Cardiac muscle cell (in vitro differentiated cells and primary cell): Measurements from ENCODE around the gene MYOF. TPM values are rescaled to one million over a fixed set of nuclear protein-coding genes. Genes with fewer than 3 reads are reported as not detected.

ENCODE experiments used
- DNase-seq, 2 donors: peaks; one replicate each; pipeline versions ENCODE4 v3.0.0 to v3.0.0-alpha.2; 2010 to 2017; ENCODE audit warnings: low read depth in 1 of 2, low spot score in 1 of 2
- H3K27ac ChIP-seq: fragments of 200-600 bp; sonication (generic); 2 replicates; pipeline ENCODE4 v1.5.1; 2016
- H3K27me3 ChIP-seq: fragments of 200-600 bp; sonication (generic); 2 replicates; pipeline ENCODE4 v1.6.0; 2016; ENCODE audit warnings: control low read depth
- H3K36me3 ChIP-seq: fragments of 200-600 bp; sonication (generic); 2 replicates; pipeline ENCODE4 v1.5.1; 2016; ENCODE audit warnings: control low read depth
- H3K4me1 ChIP-seq: fragments of 200-600 bp; sonication (generic); 2 replicates; pipeline ENCODE4 v1.8.1; 2017; ENCODE audit warnings: low read depth, mild to moderate bottlenecking, mixed run types
- H3K4me3 ChIP-seq: fragments of 200-600 bp; sonication (generic); 2 replicates; pipeline ENCODE4 v1.5.1; 2016; ENCODE audit warnings: mild to moderate bottlenecking
- H3K9me3 ChIP-seq: fragments of 200-600 bp; sonication (generic); 2 replicates; pipeline ENCODE4 v1.5.1; 2017; ENCODE audit warnings: low read depth, mild to moderate bottlenecking, control low read depth
- CTCF ChIP-seq: IDR thresholded peaks from 2 replicates; pipeline ENCODE4 v1.5.1; 2012; ENCODE audit warnings: low read depth, mild to moderate bottlenecking, low read length
- polyA plus RNA-seq: library from polyadenylated mRNA; unstranded; fragments of >200 nt; fragmentation: Nextera tagmentation; extraction: Ambion mirVana; gene quantifications from 2 replicates; pipeline ENCODE4 v1.2.1, GENCODE V29; 2016
- total RNA-seq: library from RNA; depleted of rRNA; stranded (reverse); fragments of >200 nt; gene quantifications from 2 replicates; pipeline ENCODE4 v1.2.3, GENCODE V29; 2016

Gene MYOF
- total RNA-seq, result 18.1 and 22.4 TPM in 2 replicates
- polyA plus RNA-seq, result 9.6 and 13.4 TPM in 2 replicates

- Histone ChIP-seq H3K36me3 (no peaks in the 10 kb centered on the region), H3K27me3 (no peaks in the 10 kb centered on the region), H3K4me1 (peaks cover 3% of the 10 kb centered on the region), H3K27ac (peak within 1 kb of the TSS; percentile 80), H3K9me3 (no peaks in the 10 kb centered on the region), H3K4me3 (peak within 1 kb of the TSS; percentile 78)
- DNase-seq, result peak; percentile 77 to 90
- peak; percentile 49 for TF ChIP-seq CTCF
These were observed at the start of gene MYOF for GRCh38 chr10:93482145-93482834. Gene MYOF (minus strand): TSS chr10:93482334. CDS start chr10:93482194, 140 bp downstream.

DNA sequence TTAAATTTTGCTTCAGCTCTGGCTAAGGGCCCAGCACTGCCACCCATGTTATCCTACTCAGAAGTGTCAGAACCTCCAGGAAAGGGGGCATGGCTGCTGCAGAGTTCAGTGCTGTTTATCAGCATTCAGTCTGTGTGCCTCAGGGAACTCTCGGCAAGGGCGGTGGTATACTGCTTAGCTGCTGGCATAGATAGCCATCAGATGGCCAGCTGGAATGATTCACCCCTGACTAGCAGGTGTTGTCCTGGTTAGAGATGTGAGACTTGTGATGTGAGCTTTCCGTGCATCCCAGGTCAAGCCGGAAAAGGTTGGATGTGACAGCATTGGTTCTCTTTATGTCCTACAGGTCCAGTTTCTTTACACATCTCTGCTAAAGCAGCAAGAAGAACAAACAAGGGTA, 36.4 kb upstream of the MYOF start:
- H3K27ac ChIP-seq, result no peak overlapping the region
- H3K36me3 ChIP-seq, result peaks cover 6% of the 10 kb centered on the region
- no peaks in the 10 kb centered on the region for H3K27me3 ChIP-seq
- no peak for DNase-seq
- TF ChIP-seq CTCF, result no peak
- no peaks in the 10 kb centered on the region for H3K9me3 ChIP-seq
- no peaks in the 10 kb centered on the region for H3K4me1 ChIP-seq
- no peak overlapping the region for H3K4me3 ChIP-seq

DNA sequence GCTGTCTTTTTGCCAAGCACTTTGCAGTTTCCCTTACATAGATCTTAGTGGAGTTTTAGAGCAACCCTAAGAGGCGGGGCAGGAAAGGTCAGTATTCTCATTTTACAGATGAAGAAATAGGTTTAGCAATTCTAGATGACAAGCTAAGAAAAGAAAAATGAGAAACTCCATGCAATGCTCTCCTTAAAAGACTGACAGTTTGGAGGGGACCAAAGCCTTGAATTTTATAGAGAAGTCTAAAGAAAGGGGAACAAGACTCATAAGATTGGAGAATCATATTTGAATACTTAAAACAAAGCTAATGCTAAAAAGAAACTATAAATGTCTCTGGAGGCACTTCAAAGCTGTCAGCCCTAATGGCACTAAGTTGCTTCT, 33.9 kb upstream of the MYOF start:
- H3K27ac ChIP-seq, result no peak overlapping the region
- no peaks in the 10 kb centered on the region for H3K27me3 ChIP-seq
- no peak for TF ChIP-seq CTCF
- DNase-seq, result peak in 1 of 2 donors; percentile 15
- H3K9me3 ChIP-seq, result no peaks in the 10 kb centered on the region
- no peak overlapping the region for H3K4me3 ChIP-seq
- H3K4me1 ChIP-seq, result no peaks in the 10 kb centered on the region
- peaks cover 6% of the 10 kb centered on the region for H3K36me3 ChIP-seq

- no peaks in the 10 kb centered on the region for H3K4me1 ChIP-seq
- no peak overlapping the region for H3K4me3 ChIP-seq
- peaks cover 6% of the 10 kb centered on the region for H3K36me3 ChIP-seq
- H3K27me3 ChIP-seq, result no peaks in the 10 kb centered on the region
- H3K27ac ChIP-seq, result no peak overlapping the region
- TF ChIP-seq CTCF, result no peak
- no peaks in the 10 kb centered on the region for H3K9me3 ChIP-seq
- DNase-seq, result peak in 1 of 2 donors; percentile 46
These were observed 33.2 kb upstream of the MYOF start for GRCh38 chr10:93515071-93516005.

- no peak for TF ChIP-seq CTCF
- H3K36me3 ChIP-seq, result peaks cover under 1% of the 10 kb centered on the region
- H3K27ac ChIP-seq, result no peak overlapping the region
These were observed 32.4 kb upstream of the MYOF start for GRCh38 chr10:93514521-93514920.

More at GRCh38 chr10:93514521-93514920, 32.4 kb upstream of the MYOF start:
- H3K4me1 ChIP-seq, result no peaks in the 10 kb centered on the region
- no peaks in the 10 kb centered on the region for H3K9me3 ChIP-seq
- H3K27me3 ChIP-seq, result no peaks in the 10 kb centered on the region
- H3K4me3 ChIP-seq, result no peak overlapping the region
- no peak for DNase-seq
